ENCODE measurements around the gene FSCN2.

Gene FSCN2

DNA sequence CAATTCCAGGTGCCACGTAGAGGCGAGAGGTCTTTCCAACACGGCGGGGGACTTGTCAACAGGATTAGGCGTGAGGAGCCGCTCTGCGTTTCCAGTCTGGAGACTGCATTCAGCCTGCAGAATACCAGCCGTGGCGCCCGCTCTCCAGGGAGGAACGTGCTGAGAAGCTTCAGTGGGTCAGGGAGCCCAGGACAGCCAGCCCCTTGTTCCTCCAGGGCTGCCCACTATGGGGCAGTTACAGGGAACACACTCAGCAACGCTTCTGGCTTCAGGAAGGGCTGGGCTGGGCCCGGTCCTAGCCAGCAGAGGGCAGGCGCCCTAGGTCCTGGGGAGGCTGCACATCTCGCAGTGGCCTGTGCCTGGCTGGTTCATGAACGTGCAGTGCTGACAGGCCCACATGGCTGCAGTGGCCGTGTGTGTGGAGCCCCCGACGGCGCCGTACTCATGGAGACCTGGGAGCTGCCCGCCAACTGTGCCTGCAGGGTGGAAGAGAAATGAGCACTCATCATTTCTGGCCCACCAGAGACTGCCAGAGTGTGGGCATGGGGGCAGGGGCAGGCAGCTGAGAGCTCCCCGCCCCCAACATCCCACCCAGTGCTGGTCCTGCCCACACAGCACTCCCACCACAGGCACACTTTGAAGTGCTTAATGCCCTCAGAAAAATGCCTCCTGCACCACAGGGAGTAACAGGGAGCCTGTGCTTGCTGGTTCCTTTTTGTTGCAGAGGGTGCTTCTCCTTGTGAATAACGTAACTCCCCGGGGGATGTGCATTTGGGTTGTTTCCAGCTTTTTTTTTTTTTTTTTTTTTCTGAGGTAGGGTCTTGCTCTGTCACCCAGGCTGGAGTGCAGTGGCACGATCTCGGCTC is 31.0 kb downstream of the FSCN2 start:
- no peak for DNase-seq

DNA sequence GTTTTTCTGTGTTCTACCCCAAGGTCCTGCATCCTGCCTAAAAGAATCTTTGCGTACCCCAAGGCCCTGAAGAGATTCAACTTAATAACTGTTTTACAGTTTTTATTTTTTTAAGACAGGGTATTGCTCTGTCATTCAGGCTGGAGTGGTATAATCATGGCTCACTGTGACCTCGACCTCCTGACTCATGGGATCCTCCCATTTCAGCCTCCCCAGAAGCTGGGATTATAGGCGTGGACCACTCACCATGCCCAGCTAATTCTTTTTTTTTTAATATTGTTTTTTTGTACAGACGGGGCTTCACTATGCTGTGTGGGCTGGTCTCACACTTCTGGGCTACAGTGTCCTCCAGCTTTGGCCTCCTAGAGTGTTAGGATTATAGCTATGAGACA is 33.3 kb downstream of the FSCN2 start:
- DNase-seq, result no peak

DNA sequence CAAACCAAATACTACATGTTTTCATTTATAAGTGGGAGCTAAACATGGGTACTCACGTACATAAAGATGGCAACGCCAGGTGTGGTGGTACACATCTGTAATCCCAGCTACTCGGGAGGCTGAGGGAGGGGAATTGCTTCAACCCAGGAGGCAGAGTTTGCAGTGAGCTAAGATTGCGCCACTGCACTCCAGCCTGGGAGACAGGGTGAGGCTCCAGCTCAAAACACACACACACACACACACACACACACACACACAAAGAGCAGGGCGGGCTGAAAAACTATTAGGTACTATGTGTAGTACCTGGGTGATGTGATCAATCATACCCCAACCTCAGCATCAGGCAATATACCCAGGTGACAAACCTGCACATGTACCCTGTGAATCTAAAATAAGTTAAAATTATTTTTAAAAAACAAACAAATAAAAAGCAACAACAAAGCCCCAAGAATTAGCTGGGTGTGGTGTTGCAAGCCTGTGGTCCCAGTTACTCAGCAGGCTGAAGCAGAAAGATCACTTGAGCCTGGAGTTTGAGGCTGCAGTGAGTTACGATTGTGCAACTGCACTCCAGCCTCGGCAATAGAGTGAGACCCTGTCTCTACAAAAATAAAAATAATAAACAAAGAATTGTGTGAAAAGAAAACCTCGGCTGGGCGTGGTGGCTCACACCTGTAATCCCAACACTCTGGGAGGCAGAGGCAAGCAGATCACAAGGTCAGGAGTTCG is 35.8 kb downstream of the FSCN2 start:
- no peak for DNase-seq

DNA sequence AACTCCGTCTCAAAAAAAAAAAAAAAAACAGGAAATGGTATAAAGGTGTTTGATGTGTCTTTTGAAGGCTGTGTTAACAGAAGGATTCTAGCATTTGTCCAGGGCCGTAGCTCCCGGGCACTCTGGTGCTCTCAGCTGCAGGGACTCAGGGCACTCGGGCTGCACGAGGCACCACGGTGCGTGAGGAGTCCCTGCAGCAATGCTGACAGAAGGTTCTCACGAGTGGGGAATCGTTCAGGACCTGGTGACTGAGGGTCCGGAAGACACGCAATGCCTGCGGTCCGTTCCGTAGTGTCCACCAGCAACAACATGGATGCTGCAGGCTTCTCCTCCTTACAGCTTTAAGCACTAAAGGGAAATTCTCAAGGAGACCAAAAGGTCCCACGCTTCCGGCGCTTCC is 36.6 kb downstream of the FSCN2 start:
- DNase-seq, result no peak

DNA sequence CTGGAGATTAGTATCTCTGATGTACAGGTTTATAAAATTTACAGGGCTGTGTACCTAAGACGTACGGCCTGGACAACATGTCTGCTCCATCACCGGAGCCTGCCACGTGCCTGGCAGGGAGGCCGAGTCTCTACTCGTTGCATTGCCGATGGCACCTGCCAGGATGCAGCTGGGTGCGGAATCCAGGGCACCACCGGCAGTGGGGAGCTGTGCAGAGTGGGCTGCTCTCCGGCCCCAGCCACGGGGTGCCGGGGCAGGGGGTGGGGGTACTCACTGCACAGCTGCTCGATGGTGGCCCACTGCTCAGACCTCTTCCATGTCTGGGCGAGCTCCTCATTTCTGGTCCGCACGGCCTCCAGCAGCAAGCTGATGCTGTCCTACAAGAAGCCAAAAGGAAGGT is 37.1 kb downstream of the FSCN2 start:
- DNase-seq, result no peak

DNA sequence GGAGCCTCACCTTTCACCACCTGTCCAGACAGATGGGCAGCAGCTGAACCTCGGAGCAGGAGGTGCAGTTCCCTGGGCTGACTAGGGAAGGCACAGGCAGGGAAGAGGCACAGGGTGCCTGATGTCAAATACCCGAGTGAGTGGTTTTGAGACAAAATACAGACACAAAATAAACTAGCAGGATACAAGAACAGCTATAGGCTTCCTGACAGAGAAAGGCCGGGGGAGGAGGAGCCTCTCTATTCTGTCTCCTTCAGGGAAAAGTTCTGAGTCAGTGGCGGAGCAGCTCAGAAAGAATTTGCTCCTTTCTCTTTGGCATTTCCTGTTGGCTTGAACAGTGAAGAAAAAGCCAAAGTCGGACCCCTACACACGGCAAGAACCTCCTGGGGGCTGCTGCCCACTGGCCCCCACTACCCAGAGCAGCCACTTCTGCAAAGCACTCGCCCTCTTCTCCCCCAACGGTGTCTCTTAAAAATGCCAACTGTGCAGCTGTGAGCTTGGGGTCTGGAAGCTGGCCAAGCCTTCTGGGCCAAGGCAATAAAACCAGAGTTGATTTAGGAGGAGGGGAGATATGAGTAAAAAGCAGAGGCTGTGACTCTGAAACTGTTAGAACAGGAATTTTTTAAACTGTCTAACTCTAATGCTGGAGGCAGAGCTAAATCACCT is 38.4 kb downstream of the FSCN2 start:
- no peak for DNase-seq

DNA sequence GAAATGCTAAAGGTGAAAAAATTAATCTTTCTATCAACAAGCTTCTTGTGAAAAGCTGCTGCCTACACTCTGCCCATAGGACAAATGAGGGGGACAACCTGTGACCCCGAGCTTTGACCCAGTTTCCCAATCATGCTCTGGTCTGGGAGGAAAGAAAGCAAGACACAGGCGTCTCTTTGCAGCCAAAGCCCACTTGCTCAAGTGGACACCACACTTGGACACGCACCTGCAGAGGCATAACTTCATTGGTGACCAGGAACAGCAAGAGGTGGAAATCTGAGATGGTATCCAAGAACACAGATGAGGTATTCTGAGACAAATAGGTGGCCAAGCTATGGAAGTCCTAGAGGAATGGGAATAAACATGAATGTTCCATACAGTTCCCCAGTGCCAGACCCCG is 39.0 kb downstream of the FSCN2 start:
- no peak for DNase-seq

DNA sequence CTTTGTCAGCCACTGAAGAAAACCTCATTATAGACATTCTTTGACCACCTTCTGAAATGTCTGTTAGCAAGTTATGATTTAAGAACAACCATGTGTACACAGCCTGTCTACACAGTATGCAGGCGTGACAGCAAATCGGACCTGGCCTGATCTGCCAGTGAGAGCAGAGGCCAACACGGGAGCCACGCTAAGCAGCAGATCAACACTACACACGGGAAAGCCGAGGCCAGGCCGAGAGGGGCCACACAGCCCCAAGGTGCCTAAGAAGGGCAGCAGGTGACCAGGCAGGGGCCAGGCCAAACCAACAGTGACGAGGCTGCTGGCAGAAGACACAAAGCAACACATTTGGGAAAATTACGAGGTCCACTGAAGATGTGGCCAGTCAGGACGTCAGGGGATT is 40.2 kb downstream of the FSCN2 start:
- DNase-seq, result no peak

DNA sequence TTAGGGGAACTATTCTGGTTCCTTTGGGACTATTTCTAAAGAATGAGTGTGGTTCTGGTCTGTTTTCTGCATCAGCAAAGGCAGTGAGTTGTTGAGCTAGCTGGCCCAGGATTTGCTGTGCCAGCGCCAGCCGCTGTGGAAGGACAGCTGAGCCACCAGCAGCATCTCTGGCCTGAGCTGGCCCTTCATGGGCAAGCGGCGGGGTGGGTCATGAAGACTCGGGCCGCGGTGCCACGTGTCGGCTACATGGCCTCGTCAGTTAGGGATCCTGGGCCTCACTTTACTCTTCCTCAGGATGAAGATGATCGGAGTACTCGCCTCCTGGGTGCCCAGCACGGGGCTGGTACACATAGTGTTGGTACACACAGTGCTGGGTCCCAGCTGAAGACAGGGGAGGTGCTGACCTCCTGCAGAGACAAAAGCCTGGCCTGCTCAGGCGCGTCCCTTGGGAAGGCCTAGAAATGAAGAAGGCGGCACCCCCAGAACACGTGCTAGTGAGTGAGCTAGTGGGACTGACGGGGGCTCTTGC is 41.9 kb downstream of the FSCN2 start:
- no peak for DNase-seq

DNA sequence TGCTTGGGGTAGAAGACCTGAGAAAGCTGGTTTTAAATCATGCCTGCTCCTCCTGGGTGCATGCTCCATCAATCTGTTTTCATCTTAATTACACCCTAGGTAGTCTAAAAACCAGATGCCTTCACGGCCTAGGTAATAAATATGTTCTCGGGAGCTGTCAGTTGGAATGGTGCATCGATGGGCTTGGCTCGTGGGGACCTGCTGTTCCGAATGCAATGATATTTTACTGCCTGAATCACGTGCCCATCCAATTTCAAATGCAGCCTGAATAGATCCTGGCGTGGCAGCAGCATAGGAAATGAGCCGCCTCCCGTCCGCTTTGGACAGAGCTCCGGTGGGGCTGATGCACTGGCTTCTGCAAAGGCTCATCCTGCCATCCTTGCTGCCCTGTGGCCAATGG is 42.8 kb downstream of the FSCN2 start:
- no peak for DNase-seq

DNA sequence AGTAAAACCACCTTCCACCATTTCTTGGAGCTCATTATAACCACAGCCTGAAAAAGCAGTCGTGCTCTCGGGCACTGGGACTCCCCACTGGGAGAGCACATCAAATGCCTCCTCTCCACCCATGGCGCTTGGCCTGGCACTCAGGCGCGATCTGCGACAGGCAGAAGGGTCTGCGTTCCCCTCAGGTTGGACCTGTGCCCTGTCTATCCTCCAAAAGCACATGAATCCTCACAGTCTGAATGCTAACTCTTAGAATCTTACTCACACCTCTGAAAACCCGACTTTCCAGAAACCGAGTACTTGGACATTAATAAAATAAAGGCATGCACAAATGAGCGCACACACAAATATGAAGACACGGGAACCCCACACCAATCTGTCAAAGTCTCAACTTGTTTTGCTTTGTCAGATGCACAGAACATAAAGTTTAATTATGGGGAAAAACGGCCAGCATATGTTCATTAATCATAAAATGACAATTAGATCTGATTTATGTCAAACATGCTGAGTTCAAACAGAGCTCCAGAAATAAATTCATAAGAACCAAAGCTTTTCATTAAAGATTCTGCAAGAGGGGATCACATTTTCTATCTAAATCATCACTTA is 44.5 kb downstream of the FSCN2 start:
- DNase-seq, result no peak

DNA sequence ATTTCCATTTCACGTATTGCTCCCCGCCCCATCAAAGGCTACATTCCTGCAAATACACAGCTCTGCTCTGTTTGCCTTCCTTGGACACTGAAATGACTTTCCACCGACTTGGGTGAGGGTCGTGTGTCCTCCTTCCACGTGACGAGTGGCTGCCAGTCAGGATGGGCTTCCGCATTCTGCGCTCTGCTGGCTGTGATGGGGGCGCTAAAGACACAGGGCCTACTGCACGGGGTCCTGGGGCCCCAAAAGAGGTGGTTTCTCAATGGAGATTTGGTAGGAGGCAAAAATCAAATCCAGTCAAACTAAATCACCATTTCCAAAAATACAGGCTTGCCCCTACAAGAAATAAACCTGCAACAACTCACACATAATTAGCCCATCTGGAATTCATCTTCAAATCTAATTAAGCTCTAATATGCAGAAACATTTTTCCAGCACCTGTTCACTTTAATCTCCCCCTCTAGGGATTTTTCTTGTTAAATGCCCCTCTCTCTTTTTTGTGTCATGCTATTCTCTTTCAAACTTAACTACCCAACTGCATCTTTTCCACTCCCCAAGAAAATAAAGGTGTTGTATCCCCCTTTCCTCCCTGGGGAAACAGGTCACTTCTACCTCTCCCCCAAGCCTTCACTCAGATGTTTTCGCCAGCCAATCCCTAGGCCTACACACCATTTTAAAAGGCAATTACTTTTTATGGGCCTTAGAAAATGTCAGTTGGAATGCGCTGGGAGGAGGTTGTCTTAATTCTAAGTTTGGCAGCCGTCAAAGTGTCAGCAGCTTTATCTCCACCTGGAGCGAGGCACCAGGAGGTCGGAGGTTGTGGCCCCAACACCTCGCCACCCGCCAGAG is 45.8 kb downstream of the FSCN2 start:
- no peak for DNase-seq

DNA sequence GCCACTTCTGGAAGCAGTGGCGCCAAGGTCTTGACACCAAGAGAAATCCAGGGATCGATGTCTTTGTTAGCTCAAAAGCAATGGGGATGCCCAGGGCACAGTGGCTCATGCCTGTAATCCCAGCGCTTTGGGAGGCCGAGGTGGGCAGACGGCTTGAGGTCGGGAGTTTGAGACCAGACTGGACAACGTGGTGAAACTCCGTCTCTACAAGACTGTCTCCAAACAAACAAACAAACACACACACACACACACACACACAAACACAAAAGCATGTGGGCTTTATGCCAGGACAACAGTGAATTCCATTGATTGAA is 46.4 kb downstream of the FSCN2 start:
- DNase-seq, result no peak

DNA sequence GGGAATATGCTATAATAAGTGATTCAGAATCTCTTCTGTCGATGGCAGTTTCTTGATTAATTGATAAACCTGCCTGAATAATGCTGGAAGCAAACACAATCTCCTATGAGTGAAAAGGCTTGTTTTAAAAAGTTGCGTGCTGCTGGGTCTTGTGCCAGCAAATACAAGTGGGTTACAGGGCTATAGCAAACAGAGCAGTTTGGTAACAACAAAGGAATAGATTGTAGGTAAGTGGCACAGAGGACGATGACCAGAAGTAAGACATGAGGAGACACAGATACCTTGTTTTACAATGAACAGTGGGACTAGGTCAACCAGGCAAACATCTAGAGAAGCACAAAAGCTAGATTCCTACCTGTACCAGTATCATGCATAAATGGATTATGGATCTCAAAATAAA is 47.7 kb downstream of the FSCN2 start:
- DNase-seq, result no peak

DNA sequence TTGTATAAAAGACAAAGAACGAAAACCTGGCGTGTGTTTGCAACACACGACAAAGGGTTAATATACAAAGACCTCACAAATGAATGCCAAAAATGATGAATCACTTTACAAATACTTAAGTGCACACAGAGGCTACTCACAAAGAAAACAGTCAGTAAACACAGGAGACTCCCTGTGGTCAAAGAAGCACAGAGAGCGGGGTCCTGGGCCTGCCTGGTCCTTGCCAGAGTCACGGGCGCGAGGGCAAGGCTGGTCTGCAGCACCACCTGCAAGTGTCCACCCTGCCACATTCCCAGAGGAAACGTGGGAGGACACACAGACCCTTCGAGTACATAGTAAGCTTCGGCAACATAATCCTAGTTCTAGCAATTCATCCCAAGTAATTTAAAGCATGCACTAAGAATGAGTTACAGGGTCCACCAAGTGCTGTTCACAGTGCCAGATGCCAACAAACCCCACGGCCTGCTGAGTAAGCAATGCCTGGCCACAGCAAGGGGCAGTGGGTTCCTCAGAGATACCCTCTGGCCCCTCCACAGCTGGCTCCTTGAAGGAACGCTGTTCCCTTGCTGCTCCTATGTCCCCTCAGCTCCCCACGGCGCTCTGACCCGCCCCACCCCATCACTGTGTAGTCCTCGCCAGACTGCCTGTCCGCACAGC is 48.6 kb downstream of the FSCN2 start:
- no peak for DNase-seq

DNA sequence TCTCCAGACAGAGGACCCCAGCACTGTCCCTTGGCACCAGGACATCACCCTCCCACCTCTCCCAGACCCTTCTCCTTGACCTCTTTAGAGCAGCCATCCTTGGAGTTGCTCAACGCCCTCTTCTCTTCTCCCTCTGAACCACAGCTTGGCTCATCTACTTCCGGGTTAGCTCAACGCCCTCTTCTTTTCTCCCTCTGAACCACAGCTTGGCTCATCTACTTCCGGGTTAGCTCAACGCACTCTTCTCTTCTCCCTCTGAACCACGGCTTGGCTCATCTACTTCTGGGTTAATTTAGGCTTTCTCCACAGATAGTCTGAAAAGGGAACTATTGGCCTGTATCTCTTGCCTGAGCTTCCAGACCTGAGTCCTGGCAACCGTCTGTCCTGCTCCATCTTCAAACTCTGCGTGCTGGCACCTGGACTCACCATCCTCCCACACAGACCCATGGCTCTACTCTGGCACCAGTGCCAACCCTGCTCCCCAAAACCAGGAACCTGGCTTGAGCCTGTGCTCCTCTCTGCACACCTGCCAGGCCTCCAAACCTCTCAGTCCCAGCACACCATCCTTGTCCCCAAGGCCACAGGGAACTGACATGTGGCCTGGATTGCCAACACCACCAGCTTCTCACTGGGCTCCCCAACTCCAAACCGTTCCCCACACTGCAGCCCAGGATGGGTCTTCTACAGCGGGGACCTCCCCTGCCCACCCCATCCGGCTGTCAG is 49.3 kb downstream of the FSCN2 start:
- no peak for DNase-seq

DNA sequence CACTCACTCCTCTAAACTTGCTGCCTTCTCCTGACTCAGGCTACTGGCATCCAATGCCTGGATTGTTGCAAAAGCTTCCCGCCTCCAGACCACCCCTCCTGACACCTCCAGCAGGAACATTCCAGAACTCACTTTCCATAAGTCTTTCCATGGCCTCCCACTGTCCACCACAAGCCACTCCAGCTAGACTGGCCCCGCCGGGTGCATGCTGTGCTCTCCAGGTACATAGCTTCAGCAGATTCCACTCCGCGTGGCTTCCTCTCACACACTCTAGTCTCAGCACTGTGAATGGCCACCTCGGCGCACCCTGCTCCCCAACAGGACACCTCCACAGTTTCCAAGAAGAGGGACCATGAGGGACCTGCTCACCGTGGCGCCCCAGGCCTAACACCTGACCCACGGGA is 49.9 kb downstream of the FSCN2 start:
- no peak for DNase-seq

DNA sequence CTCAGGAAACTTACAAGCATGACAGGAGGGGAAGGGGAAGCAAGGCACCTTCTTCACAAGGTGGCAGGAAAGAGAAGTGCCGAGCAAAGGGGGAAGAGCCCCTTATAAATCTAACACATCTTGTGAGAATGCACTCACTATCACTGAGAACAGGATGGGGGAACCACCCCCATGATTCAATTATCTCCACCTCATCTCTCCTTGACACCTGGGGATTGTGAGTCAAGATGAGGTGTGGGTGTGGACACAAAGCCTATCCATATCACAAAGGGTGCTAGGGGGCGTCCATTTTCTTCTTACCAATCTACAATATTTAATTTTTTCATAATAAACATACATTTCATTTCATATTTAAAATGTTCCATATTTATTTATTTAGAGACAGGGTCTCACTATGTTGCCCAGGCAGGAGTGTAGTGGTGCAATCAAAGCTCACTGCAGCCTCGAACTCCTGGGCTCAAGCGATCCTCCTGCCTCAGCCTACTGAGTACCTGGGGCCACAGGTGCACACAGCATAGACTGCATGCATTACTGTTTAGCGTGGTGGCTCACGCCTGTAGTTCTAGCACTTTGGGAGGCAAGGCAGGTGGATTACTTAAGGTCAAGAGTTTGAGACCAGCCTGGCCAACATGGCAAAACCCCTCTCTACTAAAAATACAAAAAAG is 50.5 kb downstream of the FSCN2 start:
- peak in 1 of 2 experiments; percentile 19 for DNase-seq

DNA sequence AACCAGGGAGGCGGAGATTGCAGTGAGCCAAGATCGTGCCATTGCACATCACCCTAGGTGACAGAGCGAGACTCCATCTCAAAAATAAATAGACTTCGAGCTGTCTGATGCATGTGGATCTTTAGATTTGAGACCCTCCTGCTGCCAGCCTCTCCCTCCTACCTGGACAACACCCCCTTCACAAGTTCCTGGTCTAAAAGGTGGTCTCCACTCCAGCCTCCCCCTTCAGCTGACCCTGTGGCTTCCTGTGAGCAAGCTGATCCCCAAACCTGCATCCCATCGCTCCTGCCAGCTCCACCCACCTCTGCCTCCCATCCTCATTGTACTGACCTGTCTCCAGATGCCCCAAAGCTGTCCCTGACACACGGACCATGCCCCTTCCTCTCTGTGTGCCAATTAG is 51.1 kb downstream of the FSCN2 start:
- no peak for DNase-seq

DNA sequence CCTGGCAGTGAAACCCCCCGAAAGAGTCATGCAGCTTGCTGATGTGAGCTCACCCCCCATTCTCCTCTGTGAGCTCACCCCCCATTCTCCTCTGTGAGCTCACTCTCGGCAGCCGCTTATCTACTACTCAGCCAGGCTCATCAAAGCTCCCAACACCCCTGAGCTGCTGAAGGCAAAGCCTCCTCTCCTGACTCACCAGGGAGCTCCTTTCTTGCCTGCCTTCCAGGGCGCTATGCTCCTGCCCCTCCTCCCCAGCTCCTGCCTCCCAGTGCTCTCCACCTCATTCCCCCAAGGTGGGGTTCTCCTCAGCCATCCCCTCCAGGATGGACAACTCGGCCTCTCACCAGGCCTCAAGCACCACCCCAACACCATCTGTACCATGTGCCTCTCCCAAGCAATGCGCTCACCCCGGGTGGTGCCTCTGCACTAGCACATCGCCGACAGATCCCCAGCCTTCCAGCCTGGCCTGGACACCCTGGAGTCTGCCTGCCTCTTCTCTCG is 51.7 kb downstream of the FSCN2 start:
- DNase-seq, result no peak
